ENCODE data around the gene FSTL3.
"Not testable (repeated sequence)": the region's sequence is repeated elsewhere in the genome, so short reads cannot be mapped to it uniquely, and the experiment has no call there.

Gene FSTL3

GRCh38 chr19:718991-719512 lies 42.9 kb downstream of the FSTL3 start:
- DNase-seq = no peak

GRCh38 chr19:719636-720344 lies 43.6 kb downstream of the FSTL3 start:
- DNase-seq = no peak

GRCh38 chr19:720345-721160 lies 44.4 kb downstream of the FSTL3 start:
- no peak for DNase-seq

- DNase-seq = no peak
Observed at GRCh38 chr19:722553-723101, 46.4 kb downstream of the FSTL3 start.

GRCh38 chr19:723247-723646 lies 47.1 kb downstream of the FSTL3 start:
- DNase-seq = no peak

GRCh38 chr19:723714-724113 lies 47.5 kb downstream of the FSTL3 start:
- DNase-seq = no peak

DNA sequence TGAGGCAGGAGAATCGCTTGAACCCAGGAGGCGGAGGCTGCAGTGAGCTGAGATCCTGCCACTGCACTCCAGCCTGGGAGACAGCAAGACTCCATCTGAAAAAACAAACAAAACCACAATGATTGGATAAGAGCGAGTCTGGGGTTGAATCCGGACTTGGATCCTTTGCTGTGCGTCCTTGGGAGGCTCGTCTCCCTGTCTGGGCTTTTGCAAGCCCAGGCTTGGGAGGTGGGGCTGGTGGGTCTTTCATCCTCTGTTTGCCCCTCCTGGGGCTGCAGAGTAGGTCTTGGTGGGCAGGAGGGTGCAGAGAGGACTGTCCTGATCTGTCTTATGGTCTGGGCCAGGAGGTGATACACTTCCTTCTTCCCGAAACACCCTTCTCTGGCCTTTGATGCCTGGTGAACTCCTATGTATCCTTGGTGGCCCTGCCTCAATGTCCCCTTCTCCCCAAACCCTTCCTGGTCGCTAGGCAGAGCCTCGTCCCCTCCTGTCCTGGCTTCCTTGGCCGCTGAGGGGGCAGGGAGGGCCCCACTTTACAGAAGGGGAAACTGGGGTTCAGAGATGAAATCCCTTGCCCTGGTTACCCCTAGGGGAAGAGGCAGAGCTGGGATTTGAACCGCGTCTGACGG lies 49.4 kb downstream of the FSTL3 start:
- DNase-seq = no peak

DNA sequence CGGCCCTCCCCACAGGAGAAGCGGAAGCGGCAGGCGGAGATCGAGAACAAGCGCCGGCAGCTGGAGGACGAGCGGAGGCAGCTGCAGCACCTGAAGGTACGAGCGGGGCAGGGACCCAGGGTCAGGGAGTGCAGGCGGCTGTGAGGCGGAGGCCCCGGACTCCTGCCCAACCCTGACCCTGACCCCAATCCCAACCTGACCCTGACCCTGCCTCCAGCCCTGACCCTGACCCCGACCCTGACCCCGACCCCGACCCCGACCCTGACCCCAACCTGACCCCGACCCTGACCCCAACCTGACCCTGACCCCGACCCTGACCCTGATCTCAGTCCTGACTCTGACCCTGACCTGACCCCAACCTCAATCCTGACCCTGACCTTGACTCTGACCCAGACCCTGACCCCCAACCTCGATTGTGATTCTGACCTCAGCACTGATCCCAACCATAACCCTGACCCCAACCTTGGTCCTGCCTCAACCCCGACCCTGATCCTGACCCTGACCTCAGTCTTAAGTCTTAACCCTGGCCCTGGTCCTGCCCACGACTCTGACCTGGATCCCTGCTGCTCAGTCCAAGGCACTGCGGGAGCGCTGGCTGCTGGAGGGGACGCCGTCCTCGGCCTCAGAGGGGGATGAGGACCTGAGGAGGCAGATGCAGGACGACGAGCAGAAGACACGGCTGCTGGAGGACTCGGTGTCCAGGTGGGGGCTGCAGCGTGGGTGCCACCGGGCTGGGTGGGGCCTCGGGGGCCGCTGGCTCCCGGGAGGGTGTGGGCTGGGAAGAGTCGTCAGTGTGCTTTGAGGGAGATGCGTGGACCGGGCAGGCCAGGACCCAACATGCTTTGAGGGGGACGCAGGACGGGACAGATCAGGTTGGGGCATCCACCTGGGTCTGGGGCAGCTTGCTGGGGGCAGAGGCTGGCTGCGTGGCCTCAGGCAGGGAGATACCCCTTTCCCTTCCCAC lies 51.1 kb downstream of the FSTL3 start:
- DNase-seq = no peak

- no peak for DNase-seq
Observed at GRCh38 chr19:728011-728410, 51.8 kb downstream of the FSTL3 start.

- DNase-seq = not testable (repeated sequence)
Observed at GRCh38 chr19:729564-729963, 53.4 kb downstream of the FSTL3 start.

DNA sequence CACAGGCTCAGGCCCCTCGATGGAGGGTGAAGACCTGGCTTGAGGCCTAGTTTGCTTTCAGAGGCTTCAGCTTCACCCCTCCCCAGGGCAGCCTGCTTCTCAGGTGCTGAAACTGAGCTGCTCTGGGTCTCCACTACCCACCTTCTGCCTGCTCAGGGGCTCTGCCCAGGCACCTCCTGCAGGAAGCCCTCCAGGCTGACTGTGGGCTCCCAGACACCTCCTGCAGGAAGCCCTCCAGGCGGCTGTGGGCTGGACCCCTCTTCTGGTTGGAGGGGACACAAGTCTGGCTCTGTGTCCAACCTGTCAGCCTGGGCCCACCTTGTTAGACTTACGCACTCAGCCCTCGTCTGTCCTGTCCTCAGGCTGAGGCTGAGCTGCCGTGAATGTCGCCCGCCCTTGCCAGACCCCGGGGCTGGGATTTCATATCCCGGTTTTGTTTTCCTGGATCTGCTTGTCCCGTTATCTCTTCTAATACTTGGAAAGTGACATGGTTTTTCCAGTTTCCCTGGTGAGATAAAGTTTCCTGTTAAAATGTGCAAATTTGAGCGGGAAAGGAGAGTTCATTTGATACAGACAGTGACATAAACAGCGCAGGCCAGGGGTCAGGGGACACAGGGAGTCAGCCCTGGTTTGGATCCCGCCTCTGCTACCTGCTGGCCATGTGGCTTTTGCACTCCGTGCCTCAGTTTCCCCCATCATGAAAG lies 53.9 kb downstream of the FSTL3 start:
- DNase-seq = no peak

GRCh38 chr19:731000-731399 lies 54.8 kb downstream of the FSTL3 start:
- no peak for DNase-seq

GRCh38 chr19:732148-733069 lies 56.2 kb downstream of the FSTL3 start:
- no peak for DNase-seq
